PC-3 (cell line): ENCODE data around the gene STAU1.

Experiments used
- EZH2 ChIP-seq: fragments of 300-600 bp; sonication (generic); IDR thresholded peaks from one replicate; pipeline ENCODE4 v1.6.1; 2017; ENCODE audit warnings: antibody characterized with exemption, mild to moderate bottlenecking, low read length; ENCODE audit not compliant: unreplicated experiment
- TF ChIP-seq, protein P1 (sequence below): fragments of 300-600 bp; sonication (generic); conservative IDR thresholded peaks from 2 replicates; pipeline ENCODE4 v1.5.1; 2017; ENCODE audit warnings: antibody characterized with exemption, low read depth, mild to moderate bottlenecking, low read length

DNA sequence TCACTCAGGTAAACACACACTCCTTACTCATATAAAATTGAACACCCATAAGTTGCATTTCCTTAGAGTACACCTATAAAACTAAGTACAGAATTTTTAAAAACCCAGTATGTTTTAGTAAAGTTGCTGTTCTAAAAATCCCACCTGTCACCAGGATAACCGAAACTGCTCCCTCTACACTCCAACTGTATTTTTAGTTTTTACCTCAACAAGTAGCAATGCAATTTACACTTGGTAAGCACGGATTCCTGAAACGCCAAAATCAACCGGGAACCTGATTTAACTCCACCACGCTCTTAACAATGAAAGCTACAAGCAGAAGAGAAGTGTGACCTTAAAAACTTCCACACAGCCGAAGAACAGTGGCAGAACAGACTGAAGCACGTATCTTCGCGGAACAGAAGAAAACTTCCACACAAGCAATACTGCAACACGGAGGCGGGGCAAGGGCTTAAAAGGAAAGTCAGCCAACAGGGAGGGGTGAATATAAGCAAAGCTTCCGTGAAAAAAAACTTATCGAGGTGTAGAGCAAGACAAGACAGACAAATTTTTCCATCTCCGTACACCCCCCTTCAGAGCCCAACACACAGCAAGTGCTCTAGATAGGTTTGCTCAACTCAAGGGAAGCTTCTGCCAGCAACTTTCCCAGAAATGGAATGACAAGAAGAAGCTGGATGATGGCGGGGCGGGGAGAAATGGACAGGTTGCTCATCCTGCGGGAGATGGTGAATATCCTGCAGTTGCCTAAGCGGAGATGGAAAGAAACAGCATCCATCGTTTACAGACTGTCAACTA, 1.4 kb downstream of the STAU1 start:
- no peak for TF ChIP-seq EZH2
- TF ChIP-seq, protein P1, sequence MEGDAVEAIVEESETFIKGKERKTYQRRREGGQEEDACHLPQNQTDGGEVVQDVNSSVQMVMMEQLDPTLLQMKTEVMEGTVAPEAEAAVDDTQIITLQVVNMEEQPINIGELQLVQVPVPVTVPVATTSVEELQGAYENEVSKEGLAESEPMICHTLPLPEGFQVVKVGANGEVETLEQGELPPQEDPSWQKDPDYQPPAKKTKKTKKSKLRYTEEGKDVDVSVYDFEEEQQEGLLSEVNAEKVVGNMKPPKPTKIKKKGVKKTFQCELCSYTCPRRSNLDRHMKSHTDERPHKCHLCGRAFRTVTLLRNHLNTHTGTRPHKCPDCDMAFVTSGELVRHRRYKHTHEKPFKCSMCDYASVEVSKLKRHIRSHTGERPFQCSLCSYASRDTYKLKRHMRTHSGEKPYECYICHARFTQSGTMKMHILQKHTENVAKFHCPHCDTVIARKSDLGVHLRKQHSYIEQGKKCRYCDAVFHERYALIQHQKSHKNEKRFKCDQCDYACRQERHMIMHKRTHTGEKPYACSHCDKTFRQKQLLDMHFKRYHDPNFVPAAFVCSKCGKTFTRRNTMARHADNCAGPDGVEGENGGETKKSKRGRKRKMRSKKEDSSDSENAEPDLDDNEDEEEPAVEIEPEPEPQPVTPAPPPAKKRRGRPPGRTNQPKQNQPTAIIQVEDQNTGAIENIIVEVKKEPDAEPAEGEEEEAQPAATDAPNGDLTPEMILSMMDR = no peak
